HepG2 (cell line): ENCODE results near the gene ZBTB7B. TPM values are rescaled to one million over a fixed set of nuclear protein-coding genes. Genes with fewer than 3 reads are reported as not detected.

Source experiments
- FLYWCH1 ChIP-seq: sonication (generic); formaldehyde crosslinking; IDR thresholded peaks from 2 replicates; pipeline ENCODE4 v1.8.1; 2023; ENCODE audit warnings: mild to moderate bottlenecking, missing genetic modification reagents
- GLI4 ChIP-seq: sonication (generic); formaldehyde crosslinking; IDR thresholded peaks from 2 replicates; pipeline ENCODE4 v1.5.1; 2020; ENCODE audit warnings: missing genetic modification reagents, mild to moderate bottlenecking, moderate library complexity, borderline replicate concordance
- NAIF1 ChIP-seq: sonication (generic); formaldehyde crosslinking; IDR thresholded peaks from 2 replicates; pipeline ENCODE4 v1.5.0; 2020; ENCODE audit warnings: mild to moderate bottlenecking, missing genetic modification reagents, borderline replicate concordance
- ZNF101 ChIP-seq: sonication (generic); formaldehyde crosslinking; IDR thresholded peaks from 2 replicates; pipeline ENCODE4 v1.4.0; 2020; ENCODE audit warnings: mild to moderate bottlenecking, low read depth, missing genetic modification reagents, borderline replicate concordance
- ZNF251 ChIP-seq: sonication (generic); formaldehyde crosslinking; IDR thresholded peaks from 2 replicates; pipeline ENCODE4 v1.9.0; 2021; ENCODE audit warnings: mild to moderate bottlenecking, missing genetic modification reagents
- ZNF614 ChIP-seq: IDR thresholded peaks from 2 replicates; pipeline ENCODE4 v1.6.1; 2018; ENCODE audit warnings: missing biosample characterization, missing genetic modification reagents, inconsistent platforms, borderline replicate concordance
- ZNF780A ChIP-seq: sonication (generic); formaldehyde crosslinking; IDR thresholded peaks from 2 replicates; pipeline ENCODE4 v1.8.0; 2022; ENCODE audit warnings: mild to moderate bottlenecking, missing genetic modification reagents, moderate library complexity
- polyA plus RNA-seq, 8 experiments: library from polyadenylated mRNA; depleted of rRNA in 3 of 8; stranded (reverse) in 7 of 8; unstranded in 1 of 8; fragments of >200 nt; fragmentation: Illumina TruSeq in 4 of 8; extraction: Trizol in 4 of 8; gene quantifications; 2 replicates each; pipeline versions ENCODE4 v1.2.1 to v1.2.3, GENCODE V29; 2011 to 2016; ENCODE audit warnings: low read depth in 4 of 8, missing spikeins in 1 of 8, mixed read lengths in 1 of 8; ENCODE audit not compliant: insufficient read depth in 1 of 8
- total RNA-seq, 5 experiments: library from RNA; depleted of rRNA; stranded (reverse); fragments of >200 nt; fragmentation: Illumina TruSeq; extraction: Trizol; gene quantifications; 2 replicates each; pipeline ENCODE4 v1.2.3, GENCODE V29; 2016; ENCODE audit warnings: low read depth in 1 of 5
- TF ChIP-seq, protein P1 (sequence below): IDR thresholded peaks from 2 replicates; pipeline ENCODE4 v1.6.1; 2016; ENCODE audit warnings: missing compliant biosample characterization, missing genetic modification reagents, borderline replicate concordance
- TF ChIP-seq, protein P2 (sequence below): sonication (generic); formaldehyde crosslinking; IDR thresholded peaks from 2 replicates; pipeline ENCODE4 v1.5.1; 2020; ENCODE audit warnings: mild to moderate bottlenecking, missing genetic modification reagents, borderline replicate concordance
- TF ChIP-seq, protein P3 (sequence below): sonication (generic); formaldehyde crosslinking; IDR thresholded peaks from 2 replicates; pipeline ENCODE4 v1.8.1; 2022; ENCODE audit warnings: mild to moderate bottlenecking, missing genetic modification reagents
- TF ChIP-seq, protein P4 (sequence below): sonication (generic); formaldehyde crosslinking; IDR thresholded peaks from 2 replicates; pipeline ENCODE4 v1.4.0; 2020; ENCODE audit warnings: mild to moderate bottlenecking, missing genetic modification reagents

ZBTB7B gene
- total and polyA plus RNA-seq, 2 of the 13 experiments (the other 11 are each of a cell fraction or from before 2014, with no cell fraction given), result 15.5 to 17.5 TPM

DNA sequence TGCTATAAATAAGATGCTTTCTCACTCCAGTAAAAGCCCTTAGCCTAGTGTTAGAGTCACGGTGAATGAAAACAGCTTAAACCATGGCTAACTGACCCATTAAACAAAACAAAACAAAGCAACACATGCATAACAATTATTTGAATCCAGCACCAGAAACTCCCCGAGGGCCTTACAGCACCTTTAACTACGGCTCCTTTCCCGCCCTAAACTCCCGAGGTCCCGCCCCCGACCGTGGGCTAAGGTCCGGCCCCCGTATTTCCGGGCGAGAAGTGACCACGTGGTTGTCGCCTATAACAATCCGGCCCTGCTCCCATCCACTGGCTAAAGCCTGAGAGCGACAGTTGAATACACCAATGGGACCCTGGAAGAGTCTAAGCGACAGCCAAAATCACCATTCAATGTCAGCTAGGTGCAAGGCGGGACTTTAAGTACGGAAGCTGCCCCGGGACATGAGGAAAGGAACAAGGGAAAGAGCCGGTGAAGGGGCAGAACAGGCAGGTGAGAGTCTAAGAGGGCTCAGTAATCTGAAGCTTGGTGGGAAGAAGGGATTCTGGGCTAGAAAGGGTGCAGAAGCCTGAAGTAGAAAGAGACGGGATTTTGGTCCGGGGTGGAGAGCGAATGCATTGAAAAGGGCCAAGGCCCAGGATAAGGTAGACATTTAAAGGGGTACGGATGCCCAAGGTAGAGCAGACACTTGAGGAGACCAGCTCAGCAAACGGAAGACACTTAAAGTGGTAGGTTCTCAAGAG lies 19.5 kb upstream of the ZBTB7B start, which contains the start of gene FLAD1 (continued):
- TF ChIP-seq, protein P1, sequence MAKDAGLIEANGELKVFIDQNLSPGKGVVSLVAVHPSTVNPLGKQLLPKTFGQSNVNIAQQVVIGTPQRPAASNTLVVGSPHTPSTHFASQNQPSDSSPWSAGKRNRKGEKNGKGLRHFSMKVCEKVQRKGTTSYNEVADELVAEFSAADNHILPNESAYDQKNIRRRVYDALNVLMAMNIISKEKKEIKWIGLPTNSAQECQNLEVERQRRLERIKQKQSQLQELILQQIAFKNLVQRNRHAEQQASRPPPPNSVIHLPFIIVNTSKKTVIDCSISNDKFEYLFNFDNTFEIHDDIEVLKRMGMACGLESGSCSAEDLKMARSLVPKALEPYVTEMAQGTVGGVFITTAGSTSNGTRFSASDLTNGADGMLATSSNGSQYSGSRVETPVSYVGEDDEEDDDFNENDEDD (CRISPR knock-in tag), result peak; percentile 97
- TF ChIP-seq ZNF614 (CRISPR knock-in tag), result no peak
- TF ChIP-seq GLI4 (CRISPR knock-in tag), result no peak
- TF ChIP-seq ZNF780A (CRISPR knock-in tag), result no peak
- no peak for TF ChIP-seq FLYWCH1 (CRISPR knock-in tag)
- no peak for TF ChIP-seq NAIF1 (CRISPR knock-in tag)
- TF ChIP-seq, protein P2, sequence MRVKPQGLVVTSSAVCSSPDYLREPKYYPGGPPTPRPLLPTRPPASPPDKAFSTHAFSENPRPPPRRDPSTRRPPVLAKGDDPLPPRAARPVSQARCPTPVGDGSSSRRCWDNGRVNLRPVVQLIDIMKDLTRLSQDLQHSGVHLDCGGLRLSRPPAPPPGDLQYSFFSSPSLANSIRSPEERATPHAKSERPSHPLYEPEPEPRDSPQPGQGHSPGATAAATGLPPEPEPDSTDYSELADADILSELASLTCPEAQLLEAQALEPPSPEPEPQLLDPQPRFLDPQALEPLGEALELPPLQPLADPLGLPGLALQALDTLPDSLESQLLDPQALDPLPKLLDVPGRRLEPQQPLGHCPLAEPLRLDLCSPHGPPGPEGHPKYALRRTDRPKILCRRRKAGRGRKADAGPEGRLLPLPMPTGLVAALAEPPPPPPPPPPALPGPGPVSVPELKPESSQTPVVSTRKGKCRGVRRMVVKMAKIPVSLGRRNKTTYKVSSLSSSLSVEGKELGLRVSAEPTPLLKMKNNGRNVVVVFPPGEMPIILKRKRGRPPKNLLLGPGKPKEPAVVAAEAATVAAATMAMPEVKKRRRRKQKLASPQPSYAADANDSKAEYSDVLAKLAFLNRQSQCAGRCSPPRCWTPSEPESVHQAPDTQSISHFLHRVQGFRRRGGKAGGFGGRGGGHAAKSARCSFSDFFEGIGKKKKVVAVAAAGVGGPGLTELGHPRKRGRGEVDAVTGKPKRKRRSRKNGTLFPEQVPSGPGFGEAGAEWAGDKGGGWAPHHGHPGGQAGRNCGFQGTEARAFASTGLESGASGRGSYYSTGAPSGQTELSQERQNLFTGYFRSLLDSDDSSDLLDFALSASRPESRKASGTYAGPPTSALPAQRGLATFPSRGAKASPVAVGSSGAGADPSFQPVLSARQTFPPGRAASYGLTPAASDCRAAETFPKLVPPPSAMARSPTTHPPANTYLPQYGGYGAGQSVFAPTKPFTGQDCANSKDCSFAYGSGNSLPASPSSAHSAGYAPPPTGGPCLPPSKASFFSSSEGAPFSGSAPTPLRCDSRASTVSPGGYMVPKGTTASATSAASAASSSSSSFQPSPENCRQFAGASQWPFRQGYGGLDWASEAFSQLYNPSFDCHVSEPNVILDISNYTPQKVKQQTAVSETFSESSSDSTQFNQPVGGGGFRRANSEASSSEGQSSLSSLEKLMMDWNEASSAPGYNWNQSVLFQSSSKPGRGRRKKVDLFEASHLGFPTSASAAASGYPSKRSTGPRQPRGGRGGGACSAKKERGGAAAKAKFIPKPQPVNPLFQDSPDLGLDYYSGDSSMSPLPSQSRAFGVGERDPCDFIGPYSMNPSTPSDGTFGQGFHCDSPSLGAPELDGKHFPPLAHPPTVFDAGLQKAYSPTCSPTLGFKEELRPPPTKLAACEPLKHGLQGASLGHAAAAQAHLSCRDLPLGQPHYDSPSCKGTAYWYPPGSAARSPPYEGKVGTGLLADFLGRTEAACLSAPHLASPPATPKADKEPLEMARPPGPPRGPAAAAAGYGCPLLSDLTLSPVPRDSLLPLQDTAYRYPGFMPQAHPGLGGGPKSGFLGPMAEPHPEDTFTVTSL (CRISPR knock-in tag), result no peak
- no peak for TF ChIP-seq ZNF101 (CRISPR knock-in tag)
- TF ChIP-seq, protein P3, sequence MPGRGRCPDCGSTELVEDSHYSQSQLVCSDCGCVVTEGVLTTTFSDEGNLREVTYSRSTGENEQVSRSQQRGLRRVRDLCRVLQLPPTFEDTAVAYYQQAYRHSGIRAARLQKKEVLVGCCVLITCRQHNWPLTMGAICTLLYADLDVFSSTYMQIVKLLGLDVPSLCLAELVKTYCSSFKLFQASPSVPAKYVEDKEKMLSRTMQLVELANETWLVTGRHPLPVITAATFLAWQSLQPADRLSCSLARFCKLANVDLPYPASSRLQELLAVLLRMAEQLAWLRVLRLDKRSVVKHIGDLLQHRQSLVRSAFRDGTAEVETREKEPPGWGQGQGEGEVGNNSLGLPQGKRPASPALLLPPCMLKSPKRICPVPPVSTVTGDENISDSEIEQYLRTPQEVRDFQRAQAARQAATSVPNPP (CRISPR knock-in tag), result no peak
- TF ChIP-seq, protein P4, sequence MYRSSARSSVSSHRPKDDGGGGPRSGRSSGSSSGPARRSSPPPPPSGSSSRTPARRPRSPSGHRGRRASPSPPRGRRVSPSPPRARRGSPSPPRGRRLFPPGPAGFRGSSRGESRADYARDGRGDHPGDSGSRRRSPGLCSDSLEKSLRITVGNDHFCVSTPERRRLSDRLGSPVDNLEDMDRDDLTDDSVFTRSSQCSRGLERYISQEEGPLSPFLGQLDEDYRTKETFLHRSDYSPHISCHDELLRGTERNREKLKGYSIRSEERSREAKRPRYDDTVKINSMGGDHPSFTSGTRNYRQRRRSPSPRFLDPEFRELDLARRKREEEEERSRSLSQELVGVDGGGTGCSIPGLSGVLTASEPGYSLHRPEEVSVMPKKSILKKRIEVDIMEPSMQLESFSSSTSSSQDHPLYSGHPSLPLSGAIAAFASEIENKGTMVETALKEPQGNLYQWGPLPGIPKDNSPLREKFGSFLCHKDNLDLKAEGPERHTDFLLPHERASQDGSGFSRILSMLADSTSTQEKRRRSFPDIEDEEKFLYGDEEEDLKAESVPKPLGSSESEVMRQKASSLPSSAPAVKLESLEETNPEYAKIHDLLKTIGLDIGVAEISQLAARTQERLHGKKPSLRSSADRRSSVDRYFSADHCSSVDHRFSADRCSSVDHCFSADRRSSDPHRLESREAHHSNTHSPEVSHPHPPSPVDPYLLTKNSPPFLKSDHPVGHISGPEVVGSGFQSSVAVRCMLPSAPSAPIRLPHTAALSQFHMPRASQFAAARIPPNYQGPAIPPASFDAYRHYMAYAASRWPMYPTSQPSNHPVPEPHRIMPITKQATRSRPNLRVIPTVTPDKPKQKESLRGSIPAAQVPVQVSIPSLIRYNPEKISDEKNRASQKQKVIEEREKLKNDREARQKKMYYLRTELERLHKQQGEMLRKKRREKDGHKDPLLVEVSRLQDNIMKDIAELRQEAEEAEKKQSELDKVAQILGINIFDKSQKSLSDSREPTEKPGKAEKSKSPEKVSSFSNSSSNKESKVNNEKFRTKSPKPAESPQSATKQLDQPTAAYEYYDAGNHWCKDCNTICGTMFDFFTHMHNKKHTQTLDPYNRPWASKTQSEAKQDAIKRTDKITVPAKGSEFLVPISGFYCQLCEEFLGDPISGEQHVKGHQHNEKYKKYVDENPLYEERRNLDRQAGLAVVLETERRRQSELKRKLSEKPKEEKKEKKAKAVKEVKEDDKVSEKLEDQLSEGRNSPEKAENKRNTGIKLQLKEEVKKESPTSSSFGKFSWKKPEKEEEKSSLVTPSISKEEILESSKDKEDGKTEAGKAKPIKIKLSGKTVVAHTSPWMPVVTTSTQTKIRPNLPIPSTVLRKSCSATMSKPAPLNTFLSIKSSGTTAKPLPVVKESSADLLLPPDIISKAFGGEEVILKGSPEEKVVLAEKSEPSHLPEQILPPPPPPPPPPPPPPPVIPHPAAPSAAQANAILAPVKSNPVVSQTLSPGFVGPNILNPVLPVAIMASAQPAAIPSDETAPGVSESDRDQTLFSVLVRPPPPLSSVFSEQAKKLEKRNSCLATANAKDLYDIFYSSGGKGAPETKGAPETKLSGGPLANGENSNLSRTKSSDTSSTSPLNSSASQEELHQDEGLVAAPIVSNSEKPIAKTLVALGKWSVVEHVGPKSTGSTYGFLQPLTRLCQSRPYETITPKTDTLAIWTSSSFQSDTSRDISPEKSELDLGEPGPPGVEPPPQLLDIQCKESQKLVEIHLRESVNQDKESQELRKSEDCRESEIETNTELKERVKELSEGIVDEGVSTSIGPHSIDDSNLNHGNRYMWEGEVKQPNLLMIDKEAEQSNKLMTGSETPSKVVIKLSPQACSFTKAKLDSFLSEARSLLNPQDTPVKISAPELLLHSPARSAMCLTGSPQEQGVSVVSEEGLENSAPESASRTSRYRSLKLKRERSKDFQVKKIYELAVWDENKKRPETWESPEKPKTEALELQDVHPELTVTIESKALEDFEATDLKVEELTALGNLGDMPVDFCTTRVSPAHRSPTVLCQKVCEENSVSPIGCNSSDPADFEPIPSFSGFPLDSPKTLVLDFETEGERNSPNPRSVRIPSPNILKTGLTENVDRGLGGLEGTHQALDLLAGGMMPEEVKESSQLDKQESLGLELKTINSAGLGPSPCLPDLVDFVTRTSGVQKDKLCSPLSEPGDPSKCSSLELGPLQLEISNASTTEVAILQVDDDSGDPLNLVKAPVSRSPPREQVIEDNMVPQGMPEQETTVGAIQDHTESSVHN (CRISPR knock-in tag), result no peak
- TF ChIP-seq ZNF251 (CRISPR knock-in tag), result no peak
